Left lobe of liver (tissue), 2 donors: ENCODE results near the gene COPS4. TPM values are rescaled to one million over a fixed set of nuclear protein-coding genes. Genes with fewer than 3 reads are reported as not detected.

Experiments
- ATAC-seq: fragments of 200-7000 bp; cut with Tn5 transposase; one replicate; pipeline ENCODE4 v1.9.1; 2020; ENCODE audit warnings: mild to moderate bottlenecking, moderate library complexity
- DNase-seq: peaks from one replicate; pipeline ENCODE4 v3.0.0-alpha.2; 2020; ENCODE audit warnings: low spot score
- total RNA-seq: library from RNA; stranded (reverse); gene quantifications from one replicate; pipeline ENCODE4 v1.2.1, GENCODE V29; 2021
- donor health status: DM: no; HTN: no; CAD: no; lungs with moderate emphysema.
- donor health status: DM: no; HTN: yes; CAD: no.

Gene COPS4
- total RNA-seq, 1 donor from 2014 or later: 10.6 TPM

DNA sequence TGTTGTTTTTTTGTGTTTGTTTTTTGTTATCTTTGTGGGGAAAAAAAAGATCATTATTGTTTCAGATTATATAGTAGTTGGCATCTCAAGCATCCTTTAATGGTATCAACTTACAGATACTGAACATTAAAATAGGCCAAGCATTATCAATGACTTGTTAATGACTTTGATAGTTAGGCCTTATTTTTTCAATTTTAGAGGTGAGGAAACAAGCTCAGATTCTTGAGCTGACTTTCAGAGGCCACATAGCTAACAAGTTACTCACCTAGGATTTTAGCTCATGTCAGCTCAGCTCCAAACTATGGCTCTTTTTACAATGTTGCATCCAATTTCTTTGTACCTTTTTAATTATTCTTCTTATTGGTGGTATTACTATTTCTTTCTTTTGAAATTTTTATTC is 80.0 kb downstream of the COPS4 start:
- DNase-seq: no peak

DNA sequence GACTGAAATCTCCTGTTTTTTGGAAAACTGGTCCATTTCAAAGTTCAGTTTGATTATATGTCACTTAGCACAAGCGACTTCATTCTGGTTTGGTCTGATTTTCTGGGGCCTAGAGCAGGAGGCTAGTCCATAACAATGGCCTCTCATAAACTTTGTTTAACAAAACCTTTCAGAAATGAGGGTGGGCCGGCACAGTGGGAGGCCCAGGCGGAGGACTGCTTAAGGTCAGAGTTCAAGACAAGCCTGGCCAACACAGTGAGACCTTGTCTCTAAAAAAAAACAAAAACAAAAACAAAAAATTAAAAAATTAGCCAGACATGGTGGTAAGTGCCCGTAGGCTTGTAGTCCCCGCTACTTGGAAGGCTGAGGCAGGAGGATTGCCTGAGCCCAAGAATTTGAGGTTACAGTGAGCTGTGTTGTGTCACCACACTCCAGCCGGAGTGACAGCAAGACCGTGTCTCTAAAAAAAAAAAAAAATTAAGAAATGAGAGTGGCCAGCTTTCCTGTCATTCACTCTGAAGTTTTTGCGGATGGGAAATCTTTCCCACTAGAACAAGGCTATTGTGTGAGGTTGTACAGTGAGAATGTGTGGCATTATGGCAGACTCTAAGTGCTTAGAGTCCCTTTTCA is 80.8 kb downstream of the COPS4 start:
- DNase-seq (no peak), ATAC-seq (no peak)

More for the DNA sequence above, 80.0 kb downstream of the COPS4 start:
- no peak for ATAC-seq

DNA sequence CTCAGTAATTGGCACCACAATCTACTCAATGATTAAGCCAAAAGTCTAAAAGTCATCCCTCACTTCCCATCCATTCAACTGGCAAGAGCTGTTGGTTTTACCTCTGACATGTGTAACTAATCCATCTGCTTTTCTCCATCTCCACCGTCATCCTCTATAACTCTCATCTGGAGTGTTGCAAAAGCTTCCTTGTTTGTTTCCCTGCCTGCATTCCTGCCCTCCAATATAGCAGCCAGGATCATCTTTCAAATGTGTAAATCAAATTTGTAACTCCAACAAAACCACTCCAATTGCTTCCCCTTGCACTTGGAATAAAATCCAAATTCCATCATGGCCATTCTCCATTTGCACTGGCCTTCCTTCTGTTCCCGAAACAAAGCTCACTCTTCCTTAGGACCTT is 83.9 kb downstream of the COPS4 start:
- DNase-seq (no peak), ATAC-seq (no peak)

DNA sequence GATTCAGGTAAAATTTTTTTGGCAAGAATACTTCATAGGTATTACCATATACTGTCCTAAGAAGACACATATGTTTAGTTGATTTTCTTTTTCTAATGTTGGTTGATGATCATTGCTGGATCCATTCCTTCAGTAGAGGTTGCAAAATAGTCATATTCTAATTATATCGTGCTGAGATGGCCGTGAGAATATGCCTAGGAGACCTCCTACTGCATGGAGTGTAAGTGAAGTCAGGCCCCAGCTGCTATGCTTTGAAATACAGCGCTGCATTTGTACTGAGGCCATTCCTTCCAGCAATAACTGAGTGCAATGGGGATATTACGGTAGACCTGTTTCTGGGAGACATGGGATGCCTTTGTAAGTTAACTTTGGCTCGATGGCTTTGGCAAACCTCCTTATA is 86.3 kb downstream of the COPS4 start:
- ATAC-seq (no peak), DNase-seq (no peak)

DNA sequence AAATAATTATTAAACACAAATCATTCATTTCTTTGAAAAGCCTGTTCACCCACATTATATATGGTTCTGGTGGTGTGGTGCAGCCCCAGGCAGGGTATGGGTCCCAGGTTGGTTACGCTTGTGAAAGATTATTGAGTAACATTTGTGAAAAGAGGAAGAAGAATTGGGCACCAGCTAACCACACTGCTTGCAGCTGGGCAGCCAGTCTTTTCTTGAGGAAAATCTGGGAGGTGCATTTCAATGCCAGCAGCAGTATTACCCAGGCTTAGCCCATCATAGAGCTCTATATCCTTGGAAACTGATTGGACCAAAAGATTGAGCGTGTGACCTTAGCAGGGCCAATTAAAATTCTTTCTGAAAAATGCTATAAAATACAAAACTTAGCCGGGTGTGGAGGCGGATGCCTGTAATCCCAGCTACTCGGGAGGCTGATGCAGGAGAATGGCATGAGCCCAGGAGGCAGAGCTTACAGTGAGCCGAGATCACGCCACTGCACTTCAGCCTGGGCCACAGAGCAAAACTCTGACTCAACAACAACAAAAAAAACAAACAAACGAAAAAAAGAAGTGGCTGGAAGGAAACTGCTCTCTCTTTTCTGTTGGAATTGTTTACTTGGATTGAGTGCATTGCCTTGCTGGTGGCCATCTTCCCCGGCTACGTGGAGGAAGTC is 89.3 kb downstream of the COPS4 start:
- no peak for ATAC-seq
- no peak for DNase-seq

Other genes starting within 250 kb of the COPS4 start
- 1.6 TPM for gene SCD5, start 236.4 kb upstream of the COPS4 start, total RNA-seq
- gene SEC31A, start 144.0 kb upstream of the COPS4 start, total RNA-seq: 108 TPM
- gene THAP9, start 134.4 kb upstream of the COPS4 start, total RNA-seq: 2.6 TPM
- gene LIN54, start 24.4 kb upstream of the COPS4 start, total RNA-seq: 5.7 TPM
- gene PLAC8, start 79.5 kb downstream of the COPS4 start, total RNA-seq: 6.8 TPM
- gene COQ2, start 249.6 kb downstream of the COPS4 start, total RNA-seq: 10.3 TPM